EH (cell line): Measurements from ENCODE around the gene ALPL.

Experiments
- DNase-seq: peaks from one replicate; pipeline ENCODE4 v3.0.0-alpha.2; 2015; ENCODE audit warnings: low read depth

Gene ALPL

GRCh38 chr1:21530368-21531016 lies 21.3 kb downstream of the ALPL start:
- DNase-seq = peak; percentile 29

GRCh38 chr1:21531241-21531640 lies 22.0 kb downstream of the ALPL start:
- no peak for DNase-seq

GRCh38 chr1:21532496-21532895 lies 23.3 kb downstream of the ALPL start:
- DNase-seq = no peak

DNA sequence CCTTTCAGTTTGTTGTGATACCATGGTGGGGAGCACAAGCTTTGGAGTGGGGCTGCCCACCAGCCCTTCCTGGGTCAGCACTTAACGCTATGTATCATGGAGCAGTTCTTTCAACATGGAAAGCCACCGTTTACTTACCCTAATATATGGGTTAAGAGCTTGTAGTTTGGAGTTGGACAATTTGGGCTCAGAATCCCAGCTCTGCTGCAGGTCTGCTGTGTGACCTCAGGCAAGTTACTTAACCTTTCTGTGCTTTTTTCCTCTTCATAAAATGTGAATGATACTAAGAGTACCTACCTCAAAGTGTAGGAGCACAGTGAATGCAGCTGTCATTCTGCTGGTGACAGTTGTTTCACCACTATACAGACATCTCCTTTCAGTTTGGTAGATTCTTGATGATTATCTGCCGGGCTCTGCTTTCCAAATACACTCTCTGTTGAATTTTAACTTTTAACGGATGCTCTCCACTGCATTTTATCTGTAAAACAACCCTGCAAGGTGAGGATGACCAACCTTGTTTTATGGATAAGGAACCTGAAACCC lies 23.8 kb downstream of the ALPL start:
- no peak for DNase-seq

DNA sequence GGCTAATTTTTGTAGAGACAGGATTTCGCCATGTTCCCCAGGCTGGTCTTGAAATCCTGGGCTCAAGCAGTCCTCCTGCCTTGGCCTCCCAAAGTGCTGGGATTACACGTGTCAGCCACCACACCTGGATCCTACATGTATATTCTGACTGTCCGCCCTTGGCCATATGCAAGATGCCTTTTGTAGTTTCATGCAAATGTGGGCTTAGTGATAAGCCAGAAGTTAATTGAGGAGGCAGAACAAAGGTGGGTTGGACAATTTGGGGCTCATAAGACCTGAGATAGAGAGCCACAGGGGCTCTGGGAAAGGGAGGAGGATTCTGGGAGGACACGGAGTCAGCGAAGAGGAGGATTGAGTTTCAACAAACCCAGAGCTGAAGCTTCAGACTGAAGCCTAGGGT lies 24.9 kb downstream of the ALPL start:
- no peak for DNase-seq

DNA sequence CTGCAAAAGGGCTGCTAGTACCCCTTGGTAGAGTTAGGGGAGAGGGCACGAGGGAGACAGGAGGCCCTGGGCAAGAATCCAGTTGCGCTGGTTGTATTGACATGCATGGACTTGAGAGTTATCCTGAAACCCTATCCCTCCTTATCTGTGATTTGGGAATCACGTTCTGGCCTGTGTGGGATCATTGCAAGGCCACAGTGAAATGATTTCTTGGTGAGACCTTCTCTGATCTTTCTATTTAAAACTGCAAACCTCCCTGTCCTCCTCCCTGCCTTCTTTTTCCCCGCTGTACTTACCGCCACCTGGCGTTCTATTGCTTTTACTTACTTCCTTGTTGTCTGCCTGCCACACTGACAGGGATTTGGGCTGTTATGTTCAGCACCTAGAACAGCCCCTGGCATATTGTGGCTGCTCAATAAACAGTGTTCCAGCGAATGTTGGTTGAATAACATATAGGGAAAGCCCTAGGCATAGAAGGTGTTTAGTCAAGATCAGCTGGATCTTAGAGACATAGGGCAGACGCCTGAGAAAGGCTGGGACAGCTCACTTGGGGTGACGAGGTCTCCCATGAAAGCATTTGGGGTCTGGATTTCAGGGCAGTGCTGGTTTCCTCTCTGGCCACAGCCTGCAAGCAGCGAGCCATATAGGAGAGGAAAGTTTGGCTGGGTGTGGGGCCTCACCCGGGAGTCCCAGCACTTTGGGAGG lies 25.6 kb downstream of the ALPL start:
- DNase-seq = peak; percentile 66

- DNase-seq = no peak
These were observed 27.0 kb downstream of the ALPL start for GRCh38 chr1:21536218-21536617.

GRCh38 chr1:21537511-21537931 lies 28.3 kb downstream of the ALPL start:
- no peak for DNase-seq

DNA sequence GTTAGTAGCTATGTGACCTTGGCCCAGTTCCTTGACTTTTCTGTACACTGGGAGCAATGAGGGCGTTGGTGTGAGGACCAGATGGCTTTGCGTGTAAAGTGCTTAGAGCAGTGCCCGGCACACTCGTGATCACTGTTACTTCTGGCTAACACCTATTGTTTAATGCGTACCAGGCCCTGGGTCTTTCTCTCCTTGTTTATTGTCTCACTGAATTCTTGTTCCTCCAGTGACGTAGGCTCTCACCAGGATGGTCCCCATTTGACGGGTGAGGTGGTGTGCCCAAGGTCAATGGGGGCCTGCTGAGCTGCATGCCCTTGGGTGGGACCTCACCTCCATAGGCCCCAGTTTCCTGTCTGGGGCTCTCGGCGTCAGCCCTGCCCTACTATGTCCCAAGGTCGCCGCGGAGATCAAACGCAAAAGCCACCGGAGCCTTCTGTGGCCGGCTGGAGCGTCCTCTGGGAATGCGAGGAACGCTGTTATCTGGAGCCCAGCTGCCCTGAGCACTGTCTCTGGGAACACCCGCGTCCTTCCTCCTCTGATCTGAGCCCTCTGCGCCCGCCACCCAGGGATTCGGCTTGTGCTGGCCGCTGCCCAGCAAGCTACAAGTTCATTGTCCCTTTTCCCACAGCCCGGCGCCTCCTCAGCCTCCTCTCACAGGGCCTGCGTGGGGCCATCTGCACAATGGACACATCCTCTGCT lies 28.9 kb downstream of the ALPL start:
- DNase-seq = peak; percentile 47

DNA sequence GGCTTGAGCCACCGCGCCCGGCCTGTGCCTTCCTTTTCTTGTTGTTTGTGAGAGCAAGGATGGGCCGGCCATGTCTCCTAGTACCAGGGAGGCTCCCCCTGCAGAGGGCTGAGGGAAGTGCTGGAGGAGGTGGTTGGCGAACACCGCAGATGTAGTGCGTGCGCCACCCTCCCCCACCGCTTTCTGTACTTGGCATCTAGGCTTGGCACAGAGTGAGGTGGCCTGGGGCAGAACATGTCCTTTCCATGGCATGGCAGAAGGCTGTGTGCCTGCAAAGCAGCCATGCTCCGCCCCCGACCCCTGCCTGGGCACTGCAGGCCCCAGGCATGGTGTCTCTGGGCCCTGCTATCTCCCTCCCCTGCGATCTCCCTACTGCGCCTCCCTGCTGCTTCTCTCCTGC lies 30.7 kb downstream of the ALPL start:
- DNase-seq = peak; percentile 24

DNA sequence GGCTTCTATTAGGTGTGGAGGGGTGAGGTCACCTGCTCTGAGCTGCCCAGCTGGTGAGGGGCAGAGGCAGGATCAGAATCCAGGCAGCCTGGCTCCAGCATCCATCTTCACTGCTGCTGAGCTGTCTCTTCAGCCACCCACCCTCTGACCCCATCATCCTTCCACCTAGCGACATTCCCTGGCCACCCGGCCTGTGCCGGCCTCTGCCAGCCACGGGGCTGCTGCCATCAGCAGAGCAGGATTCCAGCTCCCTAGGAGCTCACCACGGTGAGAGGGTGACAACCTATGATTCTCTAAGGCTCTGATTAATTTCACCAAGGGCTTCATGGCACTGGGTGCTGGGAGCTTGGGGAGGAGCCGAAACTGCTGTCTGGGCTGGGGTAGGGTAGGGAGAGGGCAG lies 32.1 kb downstream of the ALPL start:
- no peak for DNase-seq

GRCh38 chr1:21541835-21542234 lies 32.6 kb downstream of the ALPL start:
- DNase-seq = peak; percentile 86

DNA sequence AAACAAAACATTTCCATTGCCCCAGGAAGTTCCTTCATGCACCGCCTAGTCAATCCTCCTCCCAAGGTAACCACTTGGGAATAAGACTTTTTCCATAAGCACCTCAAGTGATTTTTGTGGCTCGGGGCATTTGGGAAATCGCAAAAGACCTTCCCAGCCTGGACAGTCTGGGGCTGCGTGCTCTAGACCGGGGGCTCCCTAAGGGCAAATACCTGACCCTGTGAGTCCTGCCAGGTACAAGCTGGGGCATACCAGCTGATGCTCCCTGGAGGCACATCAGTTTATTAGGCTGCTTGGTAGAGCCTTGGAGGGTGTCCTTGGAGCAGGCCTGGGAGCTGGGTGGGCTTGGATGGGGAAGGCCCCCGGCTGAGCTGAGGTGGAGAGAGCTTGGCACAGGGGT lies 34.4 kb downstream of the ALPL start:
- DNase-seq = no peak

- no peak for DNase-seq
These were observed 34.9 kb downstream of the ALPL start for GRCh38 chr1:21544095-21544494.

DNA sequence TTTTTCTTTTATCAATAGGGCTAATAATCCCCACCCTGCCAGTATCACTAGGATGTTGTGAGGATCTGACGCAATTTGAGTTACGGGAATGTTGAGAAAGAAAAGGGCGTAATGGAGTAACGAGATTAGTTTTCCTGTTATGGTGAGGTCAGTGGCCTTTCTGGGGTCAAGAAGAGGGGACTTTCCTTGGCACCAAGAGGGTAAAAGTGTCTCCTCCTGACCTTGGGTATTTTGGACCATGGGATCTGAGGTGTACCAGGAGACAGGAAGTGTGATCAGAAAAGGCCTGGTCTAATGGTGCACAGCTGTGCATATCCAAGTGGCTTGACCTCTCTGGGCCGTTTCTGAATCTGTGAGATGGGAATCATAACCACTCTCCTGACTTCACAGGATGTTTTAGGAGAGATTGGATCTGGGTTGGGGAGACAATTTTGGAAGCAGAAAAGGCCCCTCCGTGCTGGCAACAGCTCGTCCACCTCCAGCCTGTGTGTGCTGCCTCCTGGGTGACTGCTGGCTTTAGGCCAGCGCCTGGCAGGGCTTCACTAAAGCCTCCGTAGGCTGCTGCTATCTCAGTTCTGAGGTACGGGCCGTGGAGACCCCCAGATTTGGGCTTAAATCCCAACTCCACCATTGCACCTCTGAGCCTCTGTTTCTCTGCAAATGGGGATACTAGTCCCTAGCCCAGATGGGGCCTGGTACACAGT lies 37.1 kb downstream of the ALPL start:
- no peak for DNase-seq

DNA sequence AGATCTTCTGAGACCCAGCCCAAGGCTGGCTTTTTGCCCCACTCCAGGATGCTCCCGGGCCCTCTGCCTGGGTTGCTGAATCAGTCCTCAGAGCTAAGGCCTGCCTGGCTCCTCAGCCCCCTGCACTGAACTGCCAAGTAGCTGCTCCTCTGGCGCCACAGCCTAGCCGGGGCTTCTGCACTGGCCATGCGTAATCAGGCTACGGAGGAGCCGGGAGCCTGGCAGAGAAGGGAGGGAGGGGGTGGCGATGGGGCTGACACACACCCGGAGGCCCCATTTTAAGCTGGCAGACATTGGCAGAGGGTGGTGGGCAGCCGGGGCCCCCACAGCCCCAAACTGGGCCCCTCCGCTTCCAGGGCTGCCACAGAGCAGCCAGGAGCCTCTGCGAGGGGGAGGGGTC lies 38.7 kb downstream of the ALPL start:
- no peak for DNase-seq

DNA sequence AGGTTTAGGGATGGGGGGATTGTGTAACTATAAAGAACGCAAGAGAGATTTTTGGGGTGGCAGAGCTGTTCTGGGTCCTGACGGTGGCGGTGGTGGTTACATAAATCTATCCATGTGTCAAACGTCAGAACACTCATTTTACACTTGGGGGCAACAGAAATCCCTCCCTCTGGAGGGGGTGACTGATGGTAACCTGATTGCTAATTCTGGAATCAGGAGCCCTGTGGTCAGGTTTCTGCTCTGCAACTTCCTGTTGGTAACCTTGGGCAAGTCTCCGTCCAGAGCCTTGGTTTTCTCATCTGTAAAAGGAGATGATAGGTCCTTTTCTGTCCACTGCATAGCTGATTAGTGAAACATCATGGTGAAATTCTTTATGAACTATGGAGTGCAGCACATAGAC lies 40.9 kb downstream of the ALPL start:
- peak; percentile 68 for DNase-seq

DNA sequence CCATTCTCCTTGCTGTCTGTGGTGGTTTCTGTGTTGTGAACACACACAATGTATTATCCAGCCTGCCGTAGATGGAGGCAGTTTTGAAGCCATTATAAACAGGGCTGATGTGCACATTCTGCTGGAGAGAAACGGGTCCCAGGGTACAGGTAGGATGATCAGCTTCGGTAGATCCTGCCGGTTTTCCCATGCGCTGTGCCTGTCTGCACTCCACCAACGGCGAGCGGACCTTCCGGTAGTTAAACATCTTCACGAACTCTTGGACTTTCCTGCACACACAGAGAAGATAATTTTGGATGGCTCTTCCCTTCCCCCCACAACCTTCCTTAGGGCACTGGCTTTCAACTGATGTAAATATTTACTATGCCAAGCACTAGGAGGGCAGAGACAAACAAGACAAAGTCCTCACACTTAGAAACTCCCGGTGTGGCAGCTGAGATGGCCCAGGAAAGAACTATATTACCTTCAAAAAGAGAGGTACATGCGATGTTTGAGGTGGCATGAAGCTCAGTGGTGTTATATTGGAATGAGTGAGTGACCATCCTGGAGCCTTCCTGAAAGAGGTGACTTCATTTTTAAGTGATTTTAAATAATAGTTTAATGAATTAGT lies 41.7 kb downstream of the ALPL start:
- no peak for DNase-seq

- peak; percentile 96 for DNase-seq
These were observed 43.5 kb downstream of the ALPL start for GRCh38 chr1:21552715-21553114.

DNA sequence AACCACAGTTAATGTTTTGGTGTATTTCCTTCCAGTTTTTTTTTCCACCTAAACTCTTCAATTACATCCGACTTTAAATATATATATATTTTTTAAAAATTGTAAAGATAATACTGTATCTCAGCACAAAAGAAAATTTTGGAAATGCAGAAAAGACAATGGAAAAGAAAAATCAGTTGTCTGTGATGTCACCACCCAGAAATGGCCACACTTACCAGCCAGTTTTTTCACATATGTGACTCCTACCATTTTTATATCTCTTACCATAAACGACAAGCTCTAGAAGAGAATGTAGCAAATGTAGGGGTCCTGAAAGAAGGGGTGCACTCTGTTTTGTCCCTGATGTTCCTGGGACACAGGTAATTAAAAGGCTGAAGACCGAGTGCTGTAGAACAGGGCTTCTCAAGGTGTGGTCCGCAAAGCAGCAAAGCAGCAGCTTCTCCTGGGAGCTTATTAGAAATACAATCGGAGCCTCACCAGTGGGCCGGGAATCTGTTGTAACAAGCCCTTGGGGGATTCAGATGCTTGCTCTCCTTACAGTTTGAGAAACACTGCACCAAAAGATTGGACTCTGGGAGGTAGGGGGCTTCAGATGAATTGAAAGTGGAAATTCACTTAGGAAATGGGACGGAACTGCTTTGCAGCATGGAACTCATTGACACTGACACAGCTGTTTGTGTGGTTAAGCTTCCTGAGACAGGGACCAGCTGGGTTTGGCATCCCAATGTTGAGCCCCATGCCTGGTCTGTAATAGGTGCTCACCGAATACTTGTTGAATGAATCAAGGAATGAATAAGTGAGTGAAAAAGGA lies 44.1 kb downstream of the ALPL start:
- peak; percentile 81 for DNase-seq
